GM12878 (cell line): Measurements from ENCODE around the gene TRIM40. TPM values are rescaled to one million over a fixed set of nuclear protein-coding genes. Genes with fewer than 3 reads are reported as not detected.

Experiments used
- ASH2L ChIP-seq: fragments of 300-600, 200-600 bp; sonication (generic); IDR thresholded peaks from 2 replicates; pipeline ENCODE4 v1.6.1; 2017; ENCODE audit warnings: low read depth, mild to moderate bottlenecking, borderline replicate concordance
- CBFB ChIP-seq: IDR thresholded peaks from 2 replicates; pipeline ENCODE4 v1.6.1; 2016; ENCODE audit warnings: antibody characterized with exemption, low read depth
- JUND ChIP-seq: IDR thresholded peaks from 2 replicates; pipeline ENCODE4 v1.6.1; 2012; ENCODE audit warnings: low read depth, mild to moderate bottlenecking, low read length, improper control_type of control experiment, moderate library complexity
- MTA2 ChIP-seq: fragments of 450-650 bp; IDR thresholded peaks from 2 replicates; pipeline ENCODE4 v1.6.1; 2016; ENCODE audit warnings: low read depth, mild to moderate bottlenecking, moderate library complexity
- RAD21 ChIP-seq: IDR thresholded peaks from 2 replicates; pipeline ENCODE4 v1.6.1; 2011; ENCODE audit warnings: mild to moderate bottlenecking, low read depth, low read length, moderate library complexity; ENCODE audit not compliant: insufficient read depth
- ZBED1 ChIP-seq: IDR thresholded peaks from 2 replicates; pipeline ENCODE4 v1.6.1; 2016; ENCODE audit warnings: borderline replicate concordance
- ZBTB11 ChIP-seq: fragments of 450-650 bp; formaldehyde crosslinking; IDR thresholded peaks from 2 replicates; pipeline ENCODE4 v1.5.0; 2022; ENCODE audit warnings: mild to moderate bottlenecking, missing genetic modification characterization
- ZNF592 ChIP-seq: fragments of 450-650 bp; IDR thresholded peaks from 2 replicates; pipeline ENCODE4 v1.6.1; 2017; ENCODE audit warnings: mild to moderate bottlenecking, moderate library complexity
- polyA plus RNA-seq, 11 experiments: library from polyadenylated mRNA; depleted of rRNA in 4 of 11; unstranded in 6 of 11; stranded (reverse) in 5 of 11; fragments of >200 nt; fragmentation: Nextera tagmentation in 4 of 11; fragmentation: Illumina TruSeq in 1 of 11; extraction: Ambion mirVana in 4 of 11; extraction: Trizol in 1 of 11; gene quantifications; 1 replicate in 1 of 11; 2 replicates in 10 of 11; pipeline versions ENCODE4 v1.2.1 to v1.2.3, GENCODE V29; 2011 to 2016; ENCODE audit warnings: inconsistent platforms in 2 of 11, missing spikeins in 2 of 11, low read depth in 1 of 11
- total RNA-seq, 4 experiments: library from RNA; depleted of rRNA in 3 of 4; stranded (reverse); fragments of >200 nt in 3 of 4; fragmentation: Illumina TruSeq in 1 of 4; extraction: Trizol in 1 of 4; gene quantifications; 2 replicates each; pipeline versions ENCODE4 v1.2.1 to v1.2.3, GENCODE V29; 2013 to 2021

The TRIM40 gene
- total and polyA plus RNA-seq, 10 of the 15 experiments (the other 5 are each of a cell fraction or from before 2014, with no cell fraction given): not detected

GRCh38 chr6:30087876-30088275 is 48.1 kb upstream of the TRIM40 start (continued):
- TF ChIP-seq ZBTB11: no peak
- TF ChIP-seq MTA2: no peak
- TF ChIP-seq RAD21: no peak
- no peak for TF ChIP-seq JUND
- no peak for TF ChIP-seq ASH2L
- no peak for TF ChIP-seq ZBED1
- no peak for TF ChIP-seq ZNF592
- no peak for TF ChIP-seq CBFB
